Measurements from ENCODE around the gene ZSCAN20.

ZSCAN20 gene

DNA sequence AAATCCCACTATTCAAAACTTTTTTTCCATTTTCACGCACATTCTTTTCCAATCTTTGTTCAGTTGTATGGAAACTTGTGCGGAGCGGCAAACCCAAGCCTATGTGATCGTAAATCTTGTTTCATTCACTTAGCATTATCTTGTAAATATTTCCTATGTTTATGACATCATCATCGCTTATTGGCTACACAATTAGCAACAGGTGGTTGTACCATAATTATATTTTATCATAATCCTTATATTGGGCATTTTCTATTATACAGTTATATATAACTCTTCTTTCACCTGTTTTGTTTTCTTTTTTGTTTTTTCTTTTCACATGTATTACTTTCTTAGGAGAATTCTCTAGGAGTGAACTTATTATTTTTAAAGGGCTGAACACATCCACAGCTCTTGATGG lies 65.4 kb downstream of the ZSCAN20 start:
- no peak for DNase-seq

GRCh38 chr1:33541966-33542365 lies 69.5 kb downstream of the ZSCAN20 start:
- no peak for DNase-seq

Measured in activated CD4-positive, CD25-positive, alpha-beta regulatory T cell (primary cell).